Esophagus muscularis mucosa (tissue), 4 donors: ENCODE measurements around the gene PTPRK. TPM values are rescaled to one million over a fixed set of nuclear protein-coding genes. Genes with fewer than 3 reads are reported as not detected.

Experiments used
- DNase-seq: peaks from one replicate; pipeline ENCODE4 v3.0.0-alpha.2; 2017; ENCODE audit errors: extremely low spot score
- H3K27ac ChIP-seq, 4 donors: fragments of 200-600 bp; sonication (generic); replicated peaks in 1 of 4; 1 replicate in 3 of 4; 2 replicates in 1 of 4; pipeline ENCODE4 v1.5.1; 2016 to 2019; ENCODE audit warnings: mild to moderate bottlenecking in 1 of 4
- H3K27me3 ChIP-seq, 4 donors: fragments of 200-600 bp; sonication (generic); one replicate each; pipeline versions ENCODE4 v1.5.1 to v1.6.0; 2016 to 2019
- H3K36me3 ChIP-seq, 4 donors: fragments of 200-600 bp; sonication (generic); one replicate each; pipeline ENCODE4 v1.5.1; 2016 to 2019
- H3K4me1 ChIP-seq, 4 donors: fragments of 200-600 bp; sonication (generic); one replicate each; pipeline ENCODE4 v1.5.1; 2016 to 2019
- H3K4me3 ChIP-seq, 4 donors: fragments of 200-600 bp; sonication (generic); 1 replicate in 2 of 4; 2 replicates in 2 of 4; pipeline ENCODE4 v1.5.1; 2016 to 2019; ENCODE audit warnings: mild to moderate bottlenecking in 4 of 4, moderate library complexity in 1 of 4
- H3K9me3 ChIP-seq, 4 donors: fragments of 200-600 bp; sonication (generic); 1 replicate in 3 of 4; 2 replicates in 1 of 4; pipeline ENCODE4 v1.5.1; 2016 to 2019
- CTCF ChIP-seq, 3 experiments: fragments of 200-600 bp in 2 of 3; fragments of 450-650 bp in 1 of 3; sonication (generic) in 2 of 3; IDR thresholded peaks; one replicate each; pipeline ENCODE4 v1.5.1; 2017 to 2019; ENCODE audit warnings: antibody characterized with exemption in 3 of 3, mild to moderate bottlenecking in 2 of 3, moderate library complexity in 1 of 3
- EP300 ChIP-seq: sonication (generic); formaldehyde crosslinking; IDR thresholded peaks from one replicate; pipeline ENCODE4 v1.6.1; 2017; ENCODE audit warnings: antibody characterized with exemption
- POLR2A ChIP-seq: fragments of 450-650 bp; IDR thresholded peaks from one replicate; pipeline ENCODE4 v1.6.1; 2017; ENCODE audit warnings: antibody characterized with exemption, moderate library complexity, mild to moderate bottlenecking, low read depth
- POLR2AphosphoS5 ChIP-seq, 2 donors: sonication (generic); formaldehyde crosslinking; IDR thresholded peaks; one replicate each; pipeline ENCODE4 v1.6.1; 2017; ENCODE audit warnings: antibody characterized with exemption in 2 of 2
- WGBS: methylation state at CpG from one replicate; pipeline ENCODE4 v1.1.5; 2018; 5-methylcytosine and 5-hydroxymethylcytosine counted together
- intact Hi-C: fragments of 100-400 bp; cut with DNase I; formaldehyde crosslinking; loops from one replicate; pipeline ENCODE4 v1.15.1; 2023
- total RNA-seq, 4 donors: library from RNA; depleted of rRNA; stranded (reverse); fragments of >200 nt; gene quantifications; one replicate each; pipeline versions ENCODE4 v1.1.0 to v1.2.1, GENCODE V29; 2016

The PTPRK gene
- total RNA-seq, 4 donors from 2014 or later: 36.8 to 53.1 (median 43.8) TPM

GRCh38 chr6:128074567-128074966 lies 445.8 kb downstream of the PTPRK start:
- Histone ChIP-seq H3K4me1 (no peaks in the 10 kb centered on the region), H3K27ac (no peak overlapping the region), H3K27me3 (no peaks in the 10 kb centered on the region), H3K9me3 (no peaks in the 10 kb centered on the region), H3K4me3 (no peak overlapping the region), H3K36me3 (peaks cover 0 to 4% (median 0%) of the 10 kb centered on the region in 4 donors)
- TF ChIP-seq POLR2A (no peak), EP300 (no peak), POLR2AphosphoS5 (IDR thresholded peaks at IDR 0.05) (no peak), CTCF (IDR thresholded peaks at IDR 0.05) (no peak)
- WGBS: 91% methylated on average over 2 of the region's 2 CpGs
- no peak for DNase-seq
- intact Hi-C loops: no loop called here

GRCh38 chr6:128073389-128073788 lies 447.0 kb downstream of the PTPRK start:
- no peaks in the 10 kb centered on the region for H3K9me3 ChIP-seq
- no peak for DNase-seq
- no peaks in the 10 kb centered on the region for H3K27me3 ChIP-seq
- TF ChIP-seq CTCF (IDR thresholded peaks at IDR 0.05) (no peak), EP300 (no peak), POLR2A (no peak), POLR2AphosphoS5 (IDR thresholded peaks at IDR 0.05) (no peak)
- H3K4me3 ChIP-seq: no peak overlapping the region
- intact Hi-C loops: no loop called here
- WGBS: 92% methylated on average over 1 of the region's 1 CpG
- H3K27ac ChIP-seq: no peak overlapping the region
- H3K36me3 ChIP-seq: peaks cover 0 to 4% (median 0%) of the 10 kb centered on the region in 4 donors
- H3K4me1 ChIP-seq: no peaks in the 10 kb centered on the region

- no peak for DNase-seq
- 92% methylated on average over 3 of the region's 3 CpGs for WGBS
- Histone ChIP-seq H3K4me1 (no peaks in the 10 kb centered on the region), H3K4me3 (no peak overlapping the region), H3K27me3 (no peaks in the 10 kb centered on the region), H3K27ac (no peak overlapping the region), H3K9me3 (no peaks in the 10 kb centered on the region), H3K36me3 (peaks cover 0 to 9% (median 0%) of the 10 kb centered on the region in 4 donors)
- intact Hi-C loops: no loop called here
- TF ChIP-seq EP300: no peak
- no peak for TF ChIP-seq POLR2AphosphoS5 (IDR thresholded peaks at IDR 0.05)
- no peak for TF ChIP-seq CTCF (IDR thresholded peaks at IDR 0.05)
- TF ChIP-seq POLR2A: no peak
These were observed 449.2 kb downstream of the PTPRK start for GRCh38 chr6:128071212-128071611.

- Histone ChIP-seq H3K9me3 (no peaks in the 10 kb centered on the region), H3K27ac (no peak overlapping the region), H3K27me3 (no peaks in the 10 kb centered on the region), H3K4me1 (no peaks in the 10 kb centered on the region), H3K36me3 (peaks cover 0 to 9% (median 0%) of the 10 kb centered on the region in 4 donors), H3K4me3 (no peak overlapping the region)
- no peak for DNase-seq
- 64% methylated on average over 3 of the region's 3 CpGs for WGBS
- intact Hi-C loops: no loop called here
- no peak for TF ChIP-seq EP300
- no peak for TF ChIP-seq POLR2AphosphoS5 (IDR thresholded peaks at IDR 0.05)
- no peak for TF ChIP-seq POLR2A
- TF ChIP-seq CTCF (IDR thresholded peaks at IDR 0.05): no peak
These were observed 450.0 kb downstream of the PTPRK start for GRCh38 chr6:128070406-128070805.

- Histone ChIP-seq H3K4me3 (no peak overlapping the region), H3K27ac (no peak overlapping the region), H3K36me3 (peaks cover 0 to 9% (median 0%) of the 10 kb centered on the region in 4 donors), H3K9me3 (no peaks in the 10 kb centered on the region), H3K4me1 (no peaks in the 10 kb centered on the region), H3K27me3 (no peaks in the 10 kb centered on the region)
- DNase-seq: no peak
- 94% methylated on average over 2 of the region's 2 CpGs for WGBS
- TF ChIP-seq CTCF (IDR thresholded peaks at IDR 0.05) (no peak), EP300 (no peak), POLR2A (no peak), POLR2AphosphoS5 (IDR thresholded peaks at IDR 0.05) (no peak)
- intact Hi-C loops: no loop called here
These were observed 451.2 kb downstream of the PTPRK start for GRCh38 chr6:128069188-128069587.
